ENCODE data around the gene IRF2BPL.

The IRF2BPL gene

GRCh38 chr14:77037215-77037937 is 8.9 kb upstream of the IRF2BPL start:
- TF ChIP-seq CTCF (IDR thresholded peaks at IDR 0.05; ENCODE audit: extremely low read depth, missing control alignments): no peak
- DNase-seq (ENCODE audit: low spot score): no peak

DNA sequence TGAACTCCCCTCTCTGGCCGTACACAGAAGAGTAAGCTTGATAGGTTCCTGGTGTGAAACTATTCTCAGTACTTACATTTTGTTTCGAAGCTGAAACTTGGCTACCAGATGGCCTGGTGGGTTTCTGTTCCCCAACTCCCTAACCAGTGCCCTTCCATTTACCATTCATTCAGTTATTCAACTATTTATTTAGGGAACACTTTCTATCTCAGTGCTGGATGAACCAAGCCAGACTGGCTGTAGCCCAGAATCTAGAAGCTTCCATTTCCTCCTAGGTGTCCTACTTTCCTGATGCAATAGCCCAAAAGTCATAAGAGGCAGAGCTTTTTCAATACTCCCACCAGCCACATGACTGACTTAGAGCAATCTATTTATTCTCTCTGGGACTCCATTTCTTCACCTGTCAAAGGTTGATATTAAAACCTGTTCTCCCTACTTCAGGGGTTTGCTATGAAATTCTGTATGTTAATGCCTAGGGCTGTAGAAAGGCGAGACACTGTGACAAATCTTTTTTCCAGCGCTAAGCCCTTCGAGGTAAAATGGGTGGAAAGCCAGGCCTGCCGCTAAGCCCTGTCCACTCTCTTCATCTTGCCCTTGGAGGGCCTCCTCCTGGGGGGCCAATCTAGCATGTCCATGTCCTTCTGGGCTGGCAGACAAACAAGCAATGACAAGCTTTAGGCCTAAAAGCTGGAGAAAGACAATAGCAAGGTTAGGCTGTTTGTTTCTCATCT is 8.1 kb upstream of the IRF2BPL start:
- no peak for TF ChIP-seq CTCF (IDR thresholded peaks at IDR 0.05; ENCODE audit: extremely low read depth, missing control alignments)
- peak; percentile 65 for DNase-seq (ENCODE audit: low spot score)

- DNase-seq (ENCODE audit: low spot score): no peak
- TF ChIP-seq CTCF (IDR thresholded peaks at IDR 0.05; ENCODE audit: extremely low read depth, missing control alignments): no peak
Measured at GRCh38 chr14:77035267-77035666, 6.8 kb upstream of the IRF2BPL start.

DNA sequence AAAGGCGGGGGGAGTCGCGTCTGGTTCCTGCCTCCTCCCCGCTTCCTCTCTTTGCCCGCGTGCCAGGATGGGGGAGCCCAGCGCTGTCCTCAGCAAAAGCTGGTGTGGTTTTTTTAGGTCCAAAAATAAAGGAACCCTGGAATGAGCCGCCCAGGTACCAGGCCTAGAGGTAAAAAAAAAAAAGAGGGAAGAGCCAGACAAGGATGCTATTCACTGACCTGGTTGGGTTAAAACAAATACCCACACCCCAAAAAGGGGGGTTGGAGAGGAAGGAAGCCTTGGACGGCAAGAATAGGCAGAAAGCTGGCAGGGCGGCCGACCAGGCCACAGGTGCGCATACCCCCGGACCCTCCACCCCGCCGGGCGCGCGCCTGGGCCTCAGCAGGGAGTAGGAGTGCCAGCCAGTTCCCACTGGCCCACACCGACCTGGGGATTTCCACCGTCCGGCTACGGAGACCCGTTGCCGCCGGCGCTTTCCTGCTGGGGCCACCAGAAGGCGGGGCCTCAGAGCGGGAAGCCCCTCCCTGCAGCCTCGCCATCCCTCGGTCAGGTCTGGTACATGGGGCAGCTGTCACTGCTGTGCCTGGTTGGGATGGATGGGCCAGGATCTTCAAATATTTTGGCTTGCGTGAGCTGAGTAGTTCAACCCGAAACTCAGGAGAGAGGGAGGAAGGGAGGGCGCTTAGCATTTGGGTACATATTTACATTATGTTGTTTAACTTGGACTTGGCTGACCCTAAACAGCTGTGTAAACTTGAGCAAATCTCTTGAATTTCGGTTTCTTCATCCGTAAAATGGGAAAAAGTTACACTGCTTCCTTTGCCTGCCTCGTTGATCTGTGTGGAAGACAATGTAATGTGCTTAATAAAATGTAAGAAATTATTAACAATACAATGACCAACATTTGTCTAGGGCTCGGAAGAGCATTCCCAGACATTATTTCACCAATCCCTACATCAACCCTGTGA is 5.4 kb upstream of the IRF2BPL start:
- TF ChIP-seq CTCF (IDR thresholded peaks at IDR 0.05; ENCODE audit: extremely low read depth, missing control alignments): no peak
- peak; percentile 88 for DNase-seq (ENCODE audit: low spot score)

GRCh38 chr14:77032844-77033621 is 4.5 kb upstream of the IRF2BPL start:
- DNase-seq (ENCODE audit: low spot score): peak; percentile 81
- TF ChIP-seq CTCF (IDR thresholded peaks at IDR 0.05; ENCODE audit: extremely low read depth, missing control alignments): no peak

- no peak for DNase-seq (ENCODE audit: low spot score)
- no peak for TF ChIP-seq CTCF (IDR thresholded peaks at IDR 0.05; ENCODE audit: extremely low read depth, missing control alignments)
Measured at GRCh38 chr14:77032491-77032843, 4.0 kb upstream of the IRF2BPL start.

Measured in GM20000 (cell line).